ENCODE measurements around the gene RAB30. TPM values are rescaled to one million over a fixed set of nuclear protein-coding genes. Genes with fewer than 3 reads are reported as not detected.

RAB30 gene
- total RNA-seq, 1 experiment from 2014 or later: 15.0 TPM

GRCh38 chr11:82942376-82942775, 129.3 kb downstream of the RAB30 start:
- BruUV-seq (replicated peaks): no TSS peak
- H3K4me3 ChIP-seq (ENCODE audit: low read depth, low read length, poor library complexity, severe bottlenecking): no peak overlapping the region
- ChIA-PET POLR2A (ENCODE audit: low non-redundant PET) (no interaction called here), CTCF (no interaction called here)
- no peak for DNase-seq (ENCODE audit: low spot score)
- H3K36me3 ChIP-seq (ENCODE audit: insufficient read depth, low read length, poor library complexity, severe bottlenecking): no peaks in the 10 kb centered on the region
- H3K27me3 ChIP-seq (replicated peaks; ENCODE audit: insufficient read depth, low read depth, low read length, poor library complexity): no peaks in the 10 kb centered on the region
- no peak for TF ChIP-seq EZH2 (IDR thresholded peaks at IDR 0.05; ENCODE audit: borderline replicate concordance, low read depth, low read length, poor library complexity, severe bottlenecking)
- no peak for TF ChIP-seq CTCF (conservative IDR thresholded peaks at IDR 0.05; ENCODE audit: low read depth, low read length)
- H3K4me1 ChIP-seq (ENCODE audit: insufficient read depth, low read length, poor library complexity, severe bottlenecking): no peaks in the 10 kb centered on the region
- H3K27ac ChIP-seq (ENCODE audit: low read depth, low read length, poor library complexity, severe bottlenecking): no peak overlapping the region
- no peaks in the 10 kb centered on the region for H3K9me3 ChIP-seq (ENCODE audit: low read depth, low read length, poor library complexity, severe bottlenecking)
- intact Hi-C loops (cut with micrococcal nuclease; ENCODE audit: unreplicated experiment): no loop called here

GRCh38 chr11:82939456-82939855, 132.2 kb downstream of the RAB30 start:
- CTCF ChIA-PET: no interaction called here

GRCh38 chr11:82937554-82937953, 134.1 kb downstream of the RAB30 start:
- Histone ChIP-seq H3K4me1 (ENCODE audit: insufficient read depth, low read length, poor library complexity, severe bottlenecking) (no peaks in the 10 kb centered on the region), H3K4me3 (ENCODE audit: low read depth, low read length, poor library complexity, severe bottlenecking) (no peak overlapping the region), H3K27me3 (replicated peaks; ENCODE audit: insufficient read depth, low read depth, low read length, poor library complexity) (no peaks in the 10 kb centered on the region), H3K9me3 (ENCODE audit: low read depth, low read length, poor library complexity, severe bottlenecking) (no peaks in the 10 kb centered on the region), H3K27ac (ENCODE audit: low read depth, low read length, poor library complexity, severe bottlenecking) (no peak overlapping the region), H3K36me3 (ENCODE audit: insufficient read depth, low read length, poor library complexity, severe bottlenecking) (peaks cover 13% of the 10 kb centered on the region)
- no peak for DNase-seq (ENCODE audit: low spot score)
- POLR2A ChIA-PET (ENCODE audit: low non-redundant PET): no interaction called here
- no TSS peak for BruUV-seq (replicated peaks)
- TF ChIP-seq EZH2 (IDR thresholded peaks at IDR 0.05; ENCODE audit: borderline replicate concordance, low read depth, low read length, poor library complexity, severe bottlenecking) (no peak), CTCF (conservative IDR thresholded peaks at IDR 0.05; ENCODE audit: low read depth, low read length) (no peak)
- CTCF ChIA-PET: no interaction called here
- intact Hi-C loops (cut with micrococcal nuclease; ENCODE audit: unreplicated experiment): no loop called here

More at GRCh38 chr11:82939456-82939855, 132.2 kb downstream of the RAB30 start:
- H3K27ac ChIP-seq (ENCODE audit: low read depth, low read length, poor library complexity, severe bottlenecking): no peak overlapping the region
- H3K4me3 ChIP-seq (ENCODE audit: low read depth, low read length, poor library complexity, severe bottlenecking): no peak overlapping the region
- BruUV-seq (replicated peaks): no TSS peak
- POLR2A ChIA-PET (ENCODE audit: low non-redundant PET): interaction anchor here (0.5 kb wide), 1 partner anchor 15 kb away, joined by 6 read pairs; no protein-coding TSS in a partner anchor
- no peaks in the 10 kb centered on the region for H3K4me1 ChIP-seq (ENCODE audit: insufficient read depth, low read length, poor library complexity, severe bottlenecking)
- intact Hi-C loops (cut with micrococcal nuclease; ENCODE audit: unreplicated experiment): no loop called here
- TF ChIP-seq CTCF (conservative IDR thresholded peaks at IDR 0.05; ENCODE audit: low read depth, low read length) (no peak), EZH2 (IDR thresholded peaks at IDR 0.05; ENCODE audit: borderline replicate concordance, low read depth, low read length, poor library complexity, severe bottlenecking) (no peak)
- DNase-seq (ENCODE audit: low spot score): no peak
- no peaks in the 10 kb centered on the region for H3K27me3 ChIP-seq (replicated peaks; ENCODE audit: insufficient read depth, low read depth, low read length, poor library complexity)
- no peaks in the 10 kb centered on the region for H3K36me3 ChIP-seq (ENCODE audit: insufficient read depth, low read length, poor library complexity, severe bottlenecking)
- no peaks in the 10 kb centered on the region for H3K9me3 ChIP-seq (ENCODE audit: low read depth, low read length, poor library complexity, severe bottlenecking)

Data from A673 (cell line).